OCI-LY7 (cell line): Measurements from ENCODE around the gene TTBK1. TPM values are rescaled to one million over a fixed set of nuclear protein-coding genes. Genes with fewer than 3 reads are reported as not detected.

Experiments
- BruUV-seq: library from RNA; stranded (reverse); fragments of 400-500 nt; replicated peaks from 2 replicates; lab custom pipeline; 2021; lab: Mats Ljungman, UMichigan
- CTCF ChIA-PET: fragments of 300-600 bp; sonication (Branson Sonifier 250); formaldehyde crosslinking; loops from one replicate; lab custom pipeline; 2022; ENCODE audit warnings: antibody characterized with exemption; ENCODE audit not compliant: unreplicated experiment; lab: Charles Lee
- POLR2A ChIA-PET: fragments of 300-600 bp; sonication (Branson Sonifier 250); formaldehyde crosslinking; loops from one replicate; lab custom pipeline; 2022; ENCODE audit warnings: antibody characterized with exemption; lab: Charles Lee
- DNase-seq: peaks from one replicate; pipeline ENCODE4 v3.0.0-alpha.2; 2015; ENCODE audit warnings: low spot score
- H2AFZ ChIP-seq: fragments of 200-600 bp; sonication (generic), shearing (Covaris generic); 2 replicates; pipeline ENCODE4 v1.6.1; 2014; ENCODE audit warnings: mild to moderate bottlenecking, antibody characterized with exemption, low read length, moderate library complexity
- H3K27ac ChIP-seq: fragments of 200-600 bp; sonication (generic); 2 replicates; pipeline ENCODE4 v1.5.1; 2014; ENCODE audit warnings: mixed run types, low read depth, mild to moderate bottlenecking, moderate library complexity, low read length, inconsistent platforms; ENCODE audit not compliant: poor library complexity, severe bottlenecking
- H3K36me3 ChIP-seq: fragments of 200-600 bp; sonication (generic); 2 replicates; pipeline ENCODE4 v1.6.1; 2014; ENCODE audit warnings: mild to moderate bottlenecking, antibody characterized with exemption, low read length, moderate library complexity, mixed read lengths; ENCODE audit not compliant: insufficient read depth
- H3K4me1 ChIP-seq: fragments of 200-600 bp; sonication (generic); 2 replicates; pipeline ENCODE4 v1.5.1; 2014; ENCODE audit warnings: mild to moderate bottlenecking, low read length; ENCODE audit not compliant: insufficient read depth, poor library complexity, severe bottlenecking
- H3K4me2 ChIP-seq: fragments of 200-600 bp; sonication (generic); 2 replicates; pipeline ENCODE4 v1.6.1; 2014; ENCODE audit warnings: mild to moderate bottlenecking, low read length
- H3K4me3 ChIP-seq: fragments of 200-600 bp; sonication (generic); 2 replicates; pipeline ENCODE4 v1.5.1; 2014; ENCODE audit warnings: mild to moderate bottlenecking, low read depth, low read length; ENCODE audit not compliant: poor library complexity, severe bottlenecking
- H3K79me2 ChIP-seq: fragments of 200-600 bp; sonication (generic); 2 replicates; pipeline ENCODE4 v1.6.1; 2016; ENCODE audit warnings: low read depth, mild to moderate bottlenecking, low read length, moderate library complexity, mixed read lengths; ENCODE audit not compliant: insufficient read depth
- H3K9me2 ChIP-seq: fragments of 200-600 bp; sonication (generic); 2 replicates; pipeline ENCODE4 v1.6.1; 2016; ENCODE audit warnings: mild to moderate bottlenecking, low read length, mixed read lengths; ENCODE audit not compliant: insufficient read depth
- H3K9me3 ChIP-seq: fragments of 200-600 bp; sonication (generic); 2 replicates; pipeline ENCODE4 v1.6.1; 2014; ENCODE audit warnings: mild to moderate bottlenecking, mixed run types, low read length, mixed read lengths
- H4K20me1 ChIP-seq: fragments of 200-600 bp; sonication (generic); 2 replicates; pipeline ENCODE4 v1.6.1; 2014; ENCODE audit warnings: mild to moderate bottlenecking, antibody characterized with exemption, low read length, moderate library complexity, mixed read lengths; ENCODE audit not compliant: insufficient read depth
- EZH2phosphoT487 ChIP-seq: fragments of 200-600 bp; sonication (generic); IDR thresholded peaks from 2 replicates; pipeline ENCODE4 v1.6.1; 2018; ENCODE audit warnings: low read depth, borderline replicate concordance, mild to moderate bottlenecking, mixed run types, antibody characterized with exemption, low read length, moderate library complexity, mixed read lengths
- intact Hi-C: fragments of 100-400 bp; cut with micrococcal nuclease; formaldehyde crosslinking; loops from one replicate; pipeline ENCODE4 v1.10.0; 2022; ENCODE audit not compliant: unreplicated experiment
- total RNA-seq, 2 experiments: library from RNA; depleted of rRNA in 1 of 2; stranded (reverse); fragments of >200 nt in 1 of 2; shearing (Covaris generic) in 1 of 2; gene quantifications; 2 replicates each; pipeline ENCODE4 v1.2.3, GENCODE V29; 2014 to 2022
- TF ChIP-seq, protein P1 (sequence below): fragments of 200-600 bp; sonication (generic); conservative IDR thresholded peaks from 2 replicates; pipeline ENCODE4 v1.5.1; 2014; ENCODE audit warnings: mild to moderate bottlenecking, antibody characterized with exemption, low read length, moderate library complexity, mixed read lengths

TTBK1 gene
- total RNA-seq, 2 experiments from 2014 or later = 0.35 to 1.7 TPM

DNA sequence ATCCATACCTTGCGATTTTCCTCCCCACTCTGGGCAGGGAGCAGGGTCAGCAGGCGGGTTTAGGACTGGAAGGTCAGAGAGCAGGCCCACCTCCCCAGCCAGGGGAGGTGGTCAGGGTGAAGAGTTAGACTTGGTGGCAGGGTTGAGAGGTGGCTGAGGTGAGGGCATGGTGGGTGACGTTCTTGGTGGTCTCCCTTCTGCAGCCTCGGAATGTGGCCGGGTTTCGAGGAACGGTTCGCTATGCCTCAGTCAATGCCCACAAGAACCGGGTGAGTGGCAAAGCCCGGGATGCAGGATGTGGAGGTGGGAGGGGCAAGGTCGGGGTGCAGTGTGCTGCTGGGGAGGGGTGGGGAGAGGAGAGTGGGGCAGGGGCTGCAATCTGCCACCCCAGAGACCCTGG lies 11.6 kb downstream of the TTBK1 start:
- CTCF ChIA-PET = no interaction called here
- Histone ChIP-seq H3K36me3 (no peaks in the 10 kb centered on the region), H3K4me1 (no peaks in the 10 kb centered on the region), H3K9me2 (no peaks in the 10 kb centered on the region), H3K79me2 (no peaks in the 10 kb centered on the region), H3K27ac (no peak overlapping the region), H3K4me2 (no peak overlapping the region), H4K20me1 (no peaks in the 10 kb centered on the region), H3K4me3 (no peak overlapping the region), H3K9me3 (no peaks in the 10 kb centered on the region), H2AFZ (no peak overlapping the region)
- intact Hi-C loops = no loop called here
- TF ChIP-seq, protein P1, sequence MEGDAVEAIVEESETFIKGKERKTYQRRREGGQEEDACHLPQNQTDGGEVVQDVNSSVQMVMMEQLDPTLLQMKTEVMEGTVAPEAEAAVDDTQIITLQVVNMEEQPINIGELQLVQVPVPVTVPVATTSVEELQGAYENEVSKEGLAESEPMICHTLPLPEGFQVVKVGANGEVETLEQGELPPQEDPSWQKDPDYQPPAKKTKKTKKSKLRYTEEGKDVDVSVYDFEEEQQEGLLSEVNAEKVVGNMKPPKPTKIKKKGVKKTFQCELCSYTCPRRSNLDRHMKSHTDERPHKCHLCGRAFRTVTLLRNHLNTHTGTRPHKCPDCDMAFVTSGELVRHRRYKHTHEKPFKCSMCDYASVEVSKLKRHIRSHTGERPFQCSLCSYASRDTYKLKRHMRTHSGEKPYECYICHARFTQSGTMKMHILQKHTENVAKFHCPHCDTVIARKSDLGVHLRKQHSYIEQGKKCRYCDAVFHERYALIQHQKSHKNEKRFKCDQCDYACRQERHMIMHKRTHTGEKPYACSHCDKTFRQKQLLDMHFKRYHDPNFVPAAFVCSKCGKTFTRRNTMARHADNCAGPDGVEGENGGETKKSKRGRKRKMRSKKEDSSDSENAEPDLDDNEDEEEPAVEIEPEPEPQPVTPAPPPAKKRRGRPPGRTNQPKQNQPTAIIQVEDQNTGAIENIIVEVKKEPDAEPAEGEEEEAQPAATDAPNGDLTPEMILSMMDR = no peak
- TF ChIP-seq EZH2phosphoT487 = no peak
- DNase-seq = no peak
- no TSS peak for BruUV-seq
- POLR2A ChIA-PET = no interaction called here

DNA sequence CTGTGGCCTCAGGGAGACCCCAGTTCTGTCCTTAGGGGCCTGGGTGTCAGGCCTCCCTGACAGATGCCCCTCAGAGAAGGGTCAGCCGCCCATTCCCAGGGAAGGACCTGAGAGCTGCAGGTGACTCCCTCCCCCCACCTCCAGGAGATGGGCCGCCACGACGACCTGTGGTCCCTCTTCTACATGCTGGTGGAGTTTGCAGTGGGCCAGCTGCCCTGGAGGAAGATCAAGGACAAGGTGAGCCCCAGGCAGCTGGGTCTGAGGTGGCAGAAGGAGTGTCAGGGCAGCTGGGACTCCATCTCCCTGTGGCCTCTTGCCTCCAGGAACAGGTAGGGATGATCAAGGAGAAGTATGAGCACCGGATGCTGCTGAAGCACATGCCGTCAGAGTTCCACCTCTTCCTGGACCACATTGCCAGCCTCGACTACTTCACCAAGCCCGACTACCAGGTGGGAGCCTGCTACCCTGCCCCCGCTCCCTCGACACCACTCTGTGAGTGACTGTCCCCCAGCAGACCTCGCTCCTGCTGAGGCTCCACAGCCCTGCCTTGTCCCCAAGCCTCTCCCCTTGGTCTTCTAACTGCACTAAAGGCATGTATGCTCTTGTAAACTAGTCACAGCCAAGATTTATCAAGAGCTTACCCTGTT lies 12.2 kb downstream of the TTBK1 start:
- H3K36me3 ChIP-seq = no peaks in the 10 kb centered on the region
- no peak overlapping the region for H3K4me3 ChIP-seq
- TF ChIP-seq, protein P1 = no peak
- TF ChIP-seq EZH2phosphoT487 = no peak
- H3K9me2 ChIP-seq = no peaks in the 10 kb centered on the region
- H3K4me1 ChIP-seq = no peaks in the 10 kb centered on the region
- H4K20me1 ChIP-seq = no peaks in the 10 kb centered on the region
- H3K27ac ChIP-seq = no peak overlapping the region
- no peak for DNase-seq
- intact Hi-C loops = no loop called here
- no peak overlapping the region for H3K4me2 ChIP-seq
- POLR2A ChIA-PET = interaction anchor here (0.6 kb wide), 1 partner anchor 246 kb away, joined by 3 read pairs; no protein-coding TSS in a partner anchor
- BruUV-seq = no TSS peak
- CTCF ChIA-PET = interaction anchor here (0.6 kb wide), 1 partner anchor 253 kb away, joined by 3 read pairs; no protein-coding TSS in a partner anchor
- no peaks in the 10 kb centered on the region for H3K9me3 ChIP-seq
- H2AFZ ChIP-seq = no peak overlapping the region
- no peaks in the 10 kb centered on the region for H3K79me2 ChIP-seq

DNA sequence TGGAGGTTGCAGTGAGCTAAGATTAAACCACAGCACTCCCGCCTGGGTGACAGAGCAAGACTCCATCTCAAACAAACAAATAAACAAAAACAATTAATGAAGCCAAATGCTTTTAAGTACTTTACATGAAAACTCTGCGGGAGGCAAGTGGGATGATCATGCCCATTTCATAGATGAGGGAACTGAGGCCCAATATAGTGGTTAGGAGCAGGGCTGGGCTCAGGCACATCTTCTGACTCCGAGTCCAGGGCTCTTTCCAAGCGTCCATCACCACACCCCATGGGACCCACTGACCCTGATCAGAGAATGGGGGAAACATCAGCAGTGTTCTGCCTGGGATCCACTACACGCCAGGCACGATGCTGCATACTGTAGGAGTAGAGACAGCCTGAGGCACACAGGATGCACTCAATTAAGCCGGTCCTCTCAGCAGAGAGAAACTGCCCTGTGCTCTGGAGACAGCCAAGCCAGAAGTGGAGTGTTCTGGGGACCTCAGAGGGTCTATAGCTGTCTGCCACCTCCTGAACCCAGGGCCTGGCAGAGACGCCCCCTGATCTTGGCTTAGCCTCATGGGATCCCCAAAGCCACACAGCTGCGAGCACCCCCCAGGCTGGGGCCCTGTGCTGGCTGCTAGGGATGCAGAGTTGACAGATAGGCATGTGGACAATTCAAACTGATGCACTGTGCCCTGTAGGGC lies 13.5 kb downstream of the TTBK1 start:
- no TSS peak for BruUV-seq
- CTCF ChIA-PET = no interaction called here

More for the DNA sequence above, 13.5 kb downstream of the TTBK1 start:
- intact Hi-C loops = no loop called here
- Histone ChIP-seq H3K4me3 (no peak overlapping the region), H3K36me3 (no peaks in the 10 kb centered on the region), H3K9me2 (no peaks in the 10 kb centered on the region), H4K20me1 (no peaks in the 10 kb centered on the region), H3K27ac (no peak overlapping the region), H3K4me2 (no peak overlapping the region), H3K4me1 (no peaks in the 10 kb centered on the region), H2AFZ (no peak overlapping the region), H3K9me3 (no peaks in the 10 kb centered on the region), H3K79me2 (no peaks in the 10 kb centered on the region)
- no peak for TF ChIP-seq EZH2phosphoT487
- TF ChIP-seq, protein P1 = no peak
- POLR2A ChIA-PET = no interaction called here
- DNase-seq = no peak
